ENCODE data around the gene SLC29A3. TPM values are rescaled to one million over a fixed set of nuclear protein-coding genes. Genes with fewer than 3 reads are reported as not detected.

The SLC29A3 gene
- total and polyA plus RNA-seq, 10 of the 15 experiments (the other 5 are each of a cell fraction or from before 2014, with no cell fraction given) = 1.5 to 4.0 (median 2.7) TPM

DNA sequence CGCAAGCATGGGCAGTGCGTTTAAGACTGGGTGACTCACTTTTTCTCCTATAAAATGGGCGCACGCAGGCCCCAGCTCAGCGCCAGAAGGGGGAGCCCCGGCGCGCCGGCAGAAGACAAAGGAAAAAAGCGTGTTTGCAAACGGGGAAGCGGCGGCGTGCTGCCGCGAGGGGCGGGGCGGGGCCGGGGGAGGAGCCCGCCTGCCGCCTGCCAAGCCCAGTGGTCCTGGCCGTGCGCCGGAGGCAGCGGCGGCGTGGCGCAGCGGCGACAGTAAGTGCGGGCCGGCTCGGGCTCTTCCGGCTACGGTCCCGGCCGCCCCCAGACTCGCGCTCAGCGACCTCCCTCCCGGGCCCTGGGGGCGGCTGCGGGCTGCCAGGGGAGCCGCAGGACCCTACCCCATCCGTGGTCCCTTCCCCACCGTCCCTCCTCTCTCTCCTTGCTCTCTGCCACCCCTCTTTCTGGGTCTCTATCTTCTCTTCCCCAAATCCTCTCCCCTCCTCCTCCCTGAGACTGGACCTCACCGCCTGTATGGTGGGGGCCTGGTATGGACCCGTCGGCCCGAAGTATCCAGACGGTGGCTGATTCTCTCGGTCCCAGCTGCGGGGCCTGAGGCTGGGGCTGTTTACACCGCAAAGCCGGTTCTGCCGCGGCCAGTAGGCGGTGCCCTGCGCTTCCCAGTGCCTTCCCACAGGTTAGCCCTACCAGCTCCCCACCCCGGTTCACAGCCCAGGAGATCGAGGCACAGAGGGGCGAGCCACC lies at the start of gene SLC29A3 (continued):
- TF ChIP-seq, protein P1, sequence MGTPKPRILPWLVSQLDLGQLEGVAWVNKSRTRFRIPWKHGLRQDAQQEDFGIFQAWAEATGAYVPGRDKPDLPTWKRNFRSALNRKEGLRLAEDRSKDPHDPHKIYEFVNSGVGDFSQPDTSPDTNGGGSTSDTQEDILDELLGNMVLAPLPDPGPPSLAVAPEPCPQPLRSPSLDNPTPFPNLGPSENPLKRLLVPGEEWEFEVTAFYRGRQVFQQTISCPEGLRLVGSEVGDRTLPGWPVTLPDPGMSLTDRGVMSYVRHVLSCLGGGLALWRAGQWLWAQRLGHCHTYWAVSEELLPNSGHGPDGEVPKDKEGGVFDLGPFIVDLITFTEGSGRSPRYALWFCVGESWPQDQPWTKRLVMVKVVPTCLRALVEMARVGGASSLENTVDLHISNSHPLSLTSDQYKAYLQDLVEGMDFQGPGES (IDR thresholded peaks at IDR 0.05) = no peak
- TF ChIP-seq CBX3 (IDR thresholded peaks at IDR 0.05; ENCODE audit: borderline replicate concordance, low read depth) (no peak), NR2C2 (IDR thresholded peaks at IDR 0.05; ENCODE audit: borderline replicate concordance, control insufficient read depth, insufficient read length, low read depth) (no peak), POLR2A (IDR thresholded peaks at IDR 0.05; ENCODE audit: low read depth, low read length) (peak; percentile 82), BCL11A (IDR thresholded peaks at IDR 0.05; ENCODE audit: low read depth, low read length) (no peak), RUNX3 (IDR thresholded peaks at IDR 0.05; ENCODE audit: low read length) (peak; percentile 87), HDGF (IDR thresholded peaks at IDR 0.05) (peak; percentile 33; the same call in 1 of the 2 replicates), PAX8 (IDR thresholded peaks at IDR 0.05) (no peak), MTA2 (IDR thresholded peaks at IDR 0.05; ENCODE audit: low read depth) (no peak), CREB1 (IDR thresholded peaks at IDR 0.05; ENCODE audit: low read depth) (no peak), TARDBP (IDR thresholded peaks at IDR 0.05; ENCODE audit: borderline replicate concordance) (0 out of 2 replicates have a peak, but pooled peaks have one; percentile 48), SP1 (IDR thresholded peaks at IDR 0.05; ENCODE audit: low read depth, low read length) (no peak), NFIC (IDR thresholded peaks at IDR 0.05; ENCODE audit: low read depth, low read length) (no peak), HDAC2 (IDR thresholded peaks at IDR 0.05) (no peak), MTA3 (IDR thresholded peaks at IDR 0.05; ENCODE audit: borderline replicate concordance, low read length) (no peak), SMAD1 (IDR thresholded peaks at IDR 0.05; ENCODE audit: low read depth, partially characterized antibody) (no peak), ZNF217 (IDR thresholded peaks at IDR 0.05) (peak; percentile 98), ETV6 (conservative IDR thresholded peaks at IDR 0.05 in 1 of 2, IDR thresholded peaks at IDR 0.05 in 1 of 2; ENCODE audit: borderline replicate concordance in 1 of 2, low read depth in 1 of 2) (no peak), NFYA (IDR thresholded peaks at IDR 0.05; ENCODE audit: borderline replicate concordance, low read depth, low read length) (no peak), RFX5 (IDR thresholded peaks at IDR 0.05; ENCODE audit: low read depth, low read length) (no peak), BHLHE40 (IDR thresholded peaks at IDR 0.05; ENCODE audit: borderline replicate concordance in 1 of 2, low read depth in 2 of 2, low read length in 1 of 2) (peak; percentile 23 to 73; a peak in 3 of 4 replicates), TCF3 (IDR thresholded peaks at IDR 0.05; ENCODE audit: borderline replicate concordance, insufficient read depth, low read depth, low read length) (no peak), NRF1 (conservative IDR thresholded peaks at IDR 0.05; ENCODE audit: low read depth, low read length) (no peak), CBX5 (IDR thresholded peaks at IDR 0.05; ENCODE audit: low read depth) (no peak), CBFB (IDR thresholded peaks at IDR 0.05; ENCODE audit: low read depth) (0 out of 2 replicates have a peak, but pooled peaks have one; percentile 60)
- TF ChIP-seq, protein P2, sequence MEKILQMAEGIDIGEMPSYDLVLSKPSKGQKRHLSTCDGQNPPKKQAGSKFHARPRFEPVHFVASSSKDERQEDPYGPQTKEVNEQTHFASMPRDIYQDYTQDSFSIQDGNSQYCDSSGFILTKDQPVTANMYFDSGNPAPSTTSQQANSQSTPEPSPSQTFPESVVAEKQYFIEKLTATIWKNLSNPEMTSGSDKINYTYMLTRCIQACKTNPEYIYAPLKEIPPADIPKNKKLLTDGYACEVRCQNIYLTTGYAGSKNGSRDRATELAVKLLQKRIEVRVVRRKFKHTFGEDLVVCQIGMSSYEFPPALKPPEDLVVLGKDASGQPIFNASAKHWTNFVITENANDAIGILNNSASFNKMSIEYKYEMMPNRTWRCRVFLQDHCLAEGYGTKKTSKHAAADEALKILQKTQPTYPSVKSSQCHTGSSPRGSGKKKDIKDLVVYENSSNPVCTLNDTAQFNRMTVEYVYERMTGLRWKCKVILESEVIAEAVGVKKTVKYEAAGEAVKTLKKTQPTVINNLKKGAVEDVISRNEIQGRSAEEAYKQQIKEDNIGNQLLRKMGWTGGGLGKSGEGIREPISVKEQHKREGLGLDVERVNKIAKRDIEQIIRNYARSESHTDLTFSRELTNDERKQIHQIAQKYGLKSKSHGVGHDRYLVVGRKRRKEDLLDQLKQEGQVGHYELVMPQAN (conservative IDR thresholded peaks at IDR 0.05) = no peak; the same call in none of the 2 replicates
- TF ChIP-seq, protein P3, sequence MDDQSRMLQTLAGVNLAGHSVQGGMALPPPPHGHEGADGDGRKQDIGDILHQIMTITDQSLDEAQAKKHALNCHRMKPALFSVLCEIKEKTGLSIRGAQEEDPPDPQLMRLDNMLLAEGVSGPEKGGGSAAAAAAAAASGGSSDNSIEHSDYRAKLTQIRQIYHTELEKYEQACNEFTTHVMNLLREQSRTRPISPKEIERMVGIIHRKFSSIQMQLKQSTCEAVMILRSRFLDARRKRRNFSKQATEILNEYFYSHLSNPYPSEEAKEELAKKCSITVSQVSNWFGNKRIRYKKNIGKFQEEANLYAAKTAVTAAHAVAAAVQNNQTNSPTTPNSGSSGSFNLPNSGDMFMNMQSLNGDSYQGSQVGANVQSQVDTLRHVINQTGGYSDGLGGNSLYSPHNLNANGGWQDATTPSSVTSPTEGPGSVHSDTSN (IDR thresholded peaks at IDR 0.05; ENCODE audit: insufficient replicate concordance, low read depth, low read length) = no peak
- TF ChIP-seq, protein P4, sequence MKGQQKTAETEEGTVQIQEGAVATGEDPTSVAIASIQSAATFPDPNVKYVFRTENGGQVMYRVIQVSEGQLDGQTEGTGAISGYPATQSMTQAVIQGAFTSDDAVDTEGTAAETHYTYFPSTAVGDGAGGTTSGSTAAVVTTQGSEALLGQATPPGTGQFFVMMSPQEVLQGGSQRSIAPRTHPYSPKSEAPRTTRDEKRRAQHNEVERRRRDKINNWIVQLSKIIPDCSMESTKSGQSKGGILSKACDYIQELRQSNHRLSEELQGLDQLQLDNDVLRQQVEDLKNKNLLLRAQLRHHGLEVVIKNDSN (IDR thresholded peaks at IDR 0.05; ENCODE audit: borderline replicate concordance, extremely low read length, insufficient read depth, low read depth, low read length) = no peak

Data from GM12878 (cell line).